ENCODE results near the gene MACO1. TPM values are rescaled to one million over a fixed set of nuclear protein-coding genes. Genes with fewer than 3 reads are reported as not detected.

MACO1 gene
- total and polyA plus RNA-seq, 2 of the 13 experiments (the other 11 are each of a cell fraction or from before 2014, with no cell fraction given): 9.7 to 17.0 TPM

DNA sequence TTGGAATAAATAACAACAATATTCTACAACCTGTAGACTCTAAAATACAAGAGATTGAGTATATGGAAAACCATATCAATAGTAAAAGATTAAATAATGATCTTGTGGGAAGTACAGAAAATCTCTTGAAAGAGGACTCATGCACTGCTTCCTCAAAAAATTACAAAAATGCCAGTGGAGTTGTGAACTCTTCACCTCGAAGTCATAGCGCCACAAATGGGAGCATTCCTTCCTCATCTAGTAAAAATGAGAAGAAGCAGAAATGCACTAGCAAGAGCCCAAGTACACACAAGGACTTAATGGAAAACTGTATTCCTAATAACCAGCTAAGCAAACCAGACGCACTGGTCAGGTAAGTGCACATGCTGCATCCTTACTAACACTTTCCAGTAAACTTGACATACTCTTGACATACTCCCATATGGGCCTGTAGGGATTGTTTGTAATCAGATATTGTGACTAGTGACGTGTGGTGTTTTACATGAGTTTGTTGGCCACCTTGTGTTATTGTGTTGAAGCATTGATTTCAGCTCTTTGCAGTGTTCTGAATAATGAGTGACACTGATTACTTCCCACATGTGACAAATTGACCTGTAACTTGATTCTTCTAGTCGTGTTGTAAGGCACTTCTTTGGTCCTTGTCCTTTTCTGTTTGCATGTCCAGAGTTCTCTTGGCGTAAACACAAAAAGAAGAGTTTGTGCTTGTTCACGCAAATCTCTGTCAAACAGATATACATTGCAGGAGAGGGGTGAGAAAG is 28.0 kb downstream of the MACO1 start (continued):
- TF ChIP-seq SMAD9 (CRISPR knock-in tag; IDR thresholded peaks at IDR 0.05) (no peak), TBX2 (CRISPR knock-in tag; IDR thresholded peaks at IDR 0.05; ENCODE audit: borderline replicate concordance) (peak; percentile 95), ZNF672 (CRISPR knock-in tag; IDR thresholded peaks at IDR 0.05) (no peak), RBAK (CRISPR knock-in tag; IDR thresholded peaks at IDR 0.05) (no peak), MAFK (conservative IDR thresholded peaks at IDR 0.05 in 1 of 2, IDR thresholded peaks at IDR 0.05 in 1 of 2; ENCODE audit: low read length in 2 of 2) (no peak), ZNF567 (CRISPR knock-in tag; IDR thresholded peaks at IDR 0.05; ENCODE audit: borderline replicate concordance) (no peak), HNRNPLL (IDR thresholded peaks at IDR 0.05; ENCODE audit: low read depth, low read length, poor library complexity, severe bottlenecking) (no peak), SNAPC2 (CRISPR knock-in tag; IDR thresholded peaks at IDR 0.05) (no peak), MXD4 (CRISPR knock-in tag; IDR thresholded peaks at IDR 0.05) (peak; percentile 83), NAIF1 (CRISPR knock-in tag; IDR thresholded peaks at IDR 0.05; ENCODE audit: borderline replicate concordance) (no peak), ZFAT (CRISPR knock-in tag; conservative IDR thresholded peaks at IDR 0.05) (no peak), GABPB1 (CRISPR knock-in tag; IDR thresholded peaks at IDR 0.05) (no peak), HMG20A (CRISPR knock-in tag; IDR thresholded peaks at IDR 0.05; ENCODE audit: borderline replicate concordance) (peak; percentile 68; the same call in 1 of the 2 replicates), ASH2L (IDR thresholded peaks at IDR 0.05; ENCODE audit: insufficient read length, low read depth, low read length) (no peak), ZNF879 (CRISPR knock-in tag; IDR thresholded peaks at IDR 0.05) (no peak), SRSF1 (optimal IDR thresholded peaks at IDR 0.05; ENCODE audit: low read depth, low read length) (no peak), CEBPG (CRISPR knock-in tag; IDR thresholded peaks at IDR 0.05) (peak; percentile 34), RFX3 (CRISPR knock-in tag; IDR thresholded peaks at IDR 0.05) (no peak)
- TF ChIP-seq, protein P1, sequence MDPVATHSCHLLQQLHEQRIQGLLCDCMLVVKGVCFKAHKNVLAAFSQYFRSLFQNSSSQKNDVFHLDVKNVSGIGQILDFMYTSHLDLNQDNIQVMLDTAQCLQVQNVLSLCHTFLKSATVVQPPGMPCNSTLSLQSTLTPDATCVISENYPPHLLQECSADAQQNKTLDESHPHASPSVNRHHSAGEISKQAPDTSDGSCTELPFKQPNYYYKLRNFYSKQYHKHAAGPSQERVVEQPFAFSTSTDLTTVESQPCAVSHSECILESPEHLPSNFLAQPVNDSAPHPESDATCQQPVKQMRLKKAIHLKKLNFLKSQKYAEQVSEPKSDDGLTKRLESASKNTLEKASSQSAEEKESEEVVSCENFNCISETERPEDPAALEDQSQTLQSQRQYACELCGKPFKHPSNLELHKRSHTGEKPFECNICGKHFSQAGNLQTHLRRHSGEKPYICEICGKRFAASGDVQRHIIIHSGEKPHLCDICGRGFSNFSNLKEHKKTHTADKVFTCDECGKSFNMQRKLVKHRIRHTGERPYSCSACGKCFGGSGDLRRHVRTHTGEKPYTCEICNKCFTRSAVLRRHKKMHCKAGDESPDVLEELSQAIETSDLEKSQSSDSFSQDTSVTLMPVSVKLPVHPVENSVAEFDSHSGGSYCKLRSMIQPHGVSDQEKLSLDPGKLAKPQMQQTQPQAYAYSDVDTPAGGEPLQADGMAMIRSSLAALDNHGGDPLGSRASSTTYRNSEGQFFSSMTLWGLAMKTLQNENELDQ (CRISPR knock-in tag; IDR thresholded peaks at IDR 0.05; ENCODE audit: borderline replicate concordance): no peak
- TF ChIP-seq, protein P2, sequence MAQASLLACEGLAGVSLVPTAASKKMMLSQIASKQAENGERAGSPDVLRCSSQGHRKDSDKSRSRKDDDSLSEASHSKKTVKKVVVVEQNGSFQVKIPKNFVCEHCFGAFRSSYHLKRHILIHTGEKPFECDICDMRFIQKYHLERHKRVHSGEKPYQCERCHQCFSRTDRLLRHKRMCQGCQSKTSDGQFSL (CRISPR knock-in tag; IDR thresholded peaks at IDR 0.05): no peak
- TF ChIP-seq, protein P3, sequence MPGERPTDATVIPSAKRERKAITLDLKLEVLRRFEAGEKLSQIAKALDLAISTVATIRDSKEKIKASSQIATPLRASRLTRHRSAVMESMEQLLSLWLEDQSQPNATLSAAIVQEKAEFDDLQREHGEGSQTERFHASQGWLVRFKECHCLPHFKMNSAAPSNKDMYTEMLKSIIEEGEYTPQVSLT (CRISPR knock-in tag; IDR thresholded peaks at IDR 0.05; ENCODE audit: borderline replicate concordance, low read depth): no peak
- TF ChIP-seq, protein P4, sequence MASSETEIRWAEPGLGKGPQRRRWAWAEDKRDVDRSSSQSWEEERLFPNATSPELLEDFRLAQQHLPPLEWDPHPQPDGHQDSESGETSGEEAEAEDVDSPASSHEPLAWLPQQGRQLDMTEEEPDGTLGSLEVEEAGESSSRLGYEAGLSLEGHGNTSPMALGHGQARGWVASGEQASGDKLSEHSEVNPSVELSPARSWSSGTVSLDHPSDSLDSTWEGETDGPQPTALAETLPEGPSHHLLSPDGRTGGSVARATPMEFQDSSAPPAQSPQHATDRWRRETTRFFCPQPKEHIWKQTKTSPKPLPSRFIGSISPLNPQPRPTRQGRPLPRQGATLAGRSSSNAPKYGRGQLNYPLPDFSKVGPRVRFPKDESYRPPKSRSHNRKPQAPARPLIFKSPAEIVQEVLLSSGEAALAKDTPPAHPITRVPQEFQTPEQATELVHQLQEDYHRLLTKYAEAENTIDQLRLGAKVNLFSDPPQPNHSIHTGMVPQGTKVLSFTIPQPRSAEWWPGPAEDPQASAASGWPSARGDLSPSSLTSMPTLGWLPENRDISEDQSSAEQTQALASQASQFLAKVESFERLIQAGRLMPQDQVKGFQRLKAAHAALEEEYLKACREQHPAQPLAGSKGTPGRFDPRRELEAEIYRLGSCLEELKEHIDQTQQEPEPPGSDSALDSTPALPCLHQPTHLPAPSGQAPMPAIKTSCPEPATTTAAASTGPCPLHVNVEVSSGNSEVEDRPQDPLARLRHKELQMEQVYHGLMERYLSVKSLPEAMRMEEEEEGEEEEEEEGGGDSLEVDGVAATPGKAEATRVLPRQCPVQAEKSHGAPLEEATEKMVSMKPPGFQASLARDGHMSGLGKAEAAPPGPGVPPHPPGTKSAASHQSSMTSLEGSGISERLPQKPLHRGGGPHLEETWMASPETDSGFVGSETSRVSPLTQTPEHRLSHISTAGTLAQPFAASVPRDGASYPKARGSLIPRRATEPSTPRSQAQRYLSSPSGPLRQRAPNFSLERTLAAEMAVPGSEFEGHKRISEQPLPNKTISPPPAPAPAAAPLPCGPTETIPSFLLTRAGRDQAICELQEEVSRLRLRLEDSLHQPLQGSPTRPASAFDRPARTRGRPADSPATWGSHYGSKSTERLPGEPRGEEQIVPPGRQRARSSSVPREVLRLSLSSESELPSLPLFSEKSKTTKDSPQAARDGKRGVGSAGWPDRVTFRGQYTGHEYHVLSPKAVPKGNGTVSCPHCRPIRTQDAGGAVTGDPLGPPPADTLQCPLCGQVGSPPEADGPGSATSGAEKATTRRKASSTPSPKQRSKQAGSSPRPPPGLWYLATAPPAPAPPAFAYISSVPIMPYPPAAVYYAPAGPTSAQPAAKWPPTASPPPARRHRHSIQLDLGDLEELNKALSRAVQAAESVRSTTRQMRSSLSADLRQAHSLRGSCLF (CRISPR knock-in tag; IDR thresholded peaks at IDR 0.05; ENCODE audit: borderline replicate concordance): no peak

Measured in HepG2 (cell line).